GM12878 (cell line): ENCODE results near the gene MTHFD2. TPM values are rescaled to one million over a fixed set of nuclear protein-coding genes. Genes with fewer than 3 reads are reported as not detected.

Source experiments
- ATAC-seq: fragments of 200-7000 bp; cut with Tn5 transposase; 3 replicates; pipeline ENCODE4 v1.9.1; 2020; ENCODE audit warnings: mild to moderate bottlenecking, moderate library complexity
- BruUV-seq: library from RNA; stranded (reverse); fragments of 400-500 nt; replicated peaks from 2 replicates; lab custom pipeline; 2021; lab: Mats Ljungman, UMichigan
- CTCF ChIA-PET: fragments of 300-600 bp; sonication (Branson Sonifier 250); formaldehyde crosslinking; extraction: SDS; loops from one replicate; lab custom pipeline; 2021; ENCODE audit warnings: inconsistent platforms; lab: Yijun Ruan, JAX
- POLR2A ChIA-PET: fragments of 350-600 bp; formaldehyde crosslinking; extraction: SDS; loops from one replicate; lab custom pipeline; 2021; ENCODE audit warnings: inconsistent platforms; lab: Charles Lee
- RAD21 ChIA-PET: fragments of 300-600 bp; sonication (Branson Sonifier 250); formaldehyde crosslinking; loops from one replicate; lab custom pipeline; 2023; ENCODE audit warnings: antibody characterized with exemption; ENCODE audit not compliant: unreplicated experiment; lab: Charles Lee
- SMC1A ChIA-PET: fragments of 300-600 bp; sonication (Branson Sonifier 250); formaldehyde crosslinking; loops from one replicate; lab custom pipeline; 2023; ENCODE audit not compliant: unreplicated experiment, uncharacterized antibody; lab: Charles Lee
- DNase-seq: peaks from one replicate; pipeline ENCODE4 v3.0.0-alpha.2; 2011; ENCODE audit warnings: low read depth, low spot score
- FAIRE-seq: peaks from 3 replicates; lab custom pipeline; 2011; peaks lifted over from hg19 to GRCh38; lab: Jason Lieb, UNC
- H2AFZ ChIP-seq: 2 replicates; pipeline ENCODE4 v1.6.0; 2011; ENCODE audit warnings: low read depth, low read length, control low read depth; ENCODE audit not compliant: control insufficient read depth
- H3K27ac ChIP-seq: 2 replicates; pipeline ENCODE4 v1.5.1; 2011; ENCODE audit warnings: control low read depth; ENCODE audit not compliant: control insufficient read depth, insufficient read depth
- H3K27me3 ChIP-seq, 2 experiments: replicated peaks in 1 of 2; 2 replicates each; pipeline versions ENCODE4 v1.6.0 to v1.6.1; 2011; ENCODE audit warnings: low read length in 1 of 2; ENCODE audit not compliant: control insufficient read depth in 2 of 2, insufficient read depth in 2 of 2
- H3K36me3 ChIP-seq, 2 experiments: 2 replicates each; pipeline ENCODE4 v1.5.1; 2011; ENCODE audit warnings: low read length in 1 of 2; ENCODE audit not compliant: control insufficient read depth in 2 of 2, insufficient read depth in 2 of 2
- H3K4me1 ChIP-seq: 2 replicates; pipeline ENCODE4 v1.6.1; 2011; ENCODE audit warnings: mild to moderate bottlenecking, low read length, moderate library complexity, mixed read lengths; ENCODE audit not compliant: control insufficient read depth, insufficient read depth
- H3K4me2 ChIP-seq: 2 replicates; pipeline ENCODE4 v1.6.0; 2011; ENCODE audit warnings: control low read depth; ENCODE audit not compliant: control insufficient read depth, insufficient read depth
- H3K4me3 ChIP-seq: fragments of 200-600 bp; sonication (generic); 2 replicates; pipeline ENCODE4 v1.5.1; 2016
- H3K79me2 ChIP-seq: 2 replicates; pipeline ENCODE4 v1.6.0; 2011; ENCODE audit warnings: low read length; ENCODE audit not compliant: control insufficient read depth, insufficient read depth
- H3K9ac ChIP-seq: 2 replicates; pipeline ENCODE4 v1.8.0; 2011; ENCODE audit warnings: low read length, control low read depth, mixed read lengths; ENCODE audit not compliant: control insufficient read depth, insufficient read depth
- H3K9me3 ChIP-seq: replicated peaks from 3 replicates; pipeline ENCODE4 v1.5.1; 2011; ENCODE audit warnings: mild to moderate bottlenecking, low read length; ENCODE audit not compliant: control insufficient read depth, insufficient read depth
- H4K20me1 ChIP-seq: 2 replicates; pipeline ENCODE4 v1.6.0; 2011; ENCODE audit not compliant: control insufficient read depth, insufficient read depth
- BMI1 ChIP-seq: fragments of 450-650 bp; IDR thresholded peaks from 2 replicates; pipeline ENCODE4 v1.6.1; 2016; ENCODE audit warnings: mild to moderate bottlenecking, moderate library complexity, borderline replicate concordance
- CEBPB ChIP-seq, 2 experiments: fragments of 150-350 bp in 1 of 2; IDR thresholded peaks; 2 replicates each; pipeline ENCODE4 v1.6.1; 2012 to 2014; ENCODE audit warnings: low read depth in 2 of 2, low read length in 2 of 2, borderline replicate concordance in 1 of 2, inconsistent platforms in 1 of 2
- E2F4 ChIP-seq: IDR thresholded peaks from 2 replicates; pipeline ENCODE4 v1.6.1; 2012; ENCODE audit warnings: low read depth, low read length, improper control_type of control experiment
- HDGF ChIP-seq: fragments of 450-650 bp; IDR thresholded peaks from 2 replicates; pipeline ENCODE4 v1.6.1; 2016; ENCODE audit warnings: antibody characterized with exemption
- MXI1 ChIP-seq: fragments of 150-350 bp; IDR thresholded peaks from 2 replicates; pipeline ENCODE4 v1.6.1; 2011; ENCODE audit warnings: low read depth, mild to moderate bottlenecking, inconsistent platforms, low read length, improper control_type of control experiment
- NR2F1 ChIP-seq: fragments of 450-650 bp; conservative IDR thresholded peaks from 2 replicates; pipeline ENCODE4 v1.6.1; 2017; ENCODE audit warnings: mild to moderate bottlenecking
- RAD51 ChIP-seq: fragments of 450-650 bp; IDR thresholded peaks from 2 replicates; pipeline ENCODE4 v1.6.1; 2016; ENCODE audit warnings: moderate library complexity, mild to moderate bottlenecking, inconsistent platforms
- RCOR1 ChIP-seq: conservative IDR thresholded peaks from 2 replicates; pipeline ENCODE4 v1.6.1; 2012; ENCODE audit warnings: low read depth, low read length, improper control_type of control experiment
- RUNX3 ChIP-seq: IDR thresholded peaks from 2 replicates; pipeline ENCODE4 v1.6.1; 2012; ENCODE audit warnings: low read length, inconsistent platforms
- SPI1 ChIP-seq: IDR thresholded peaks from 2 replicates; pipeline ENCODE4 v1.6.1; 2011; ENCODE audit warnings: low read depth, mild to moderate bottlenecking, low read length, moderate library complexity, borderline replicate concordance; ENCODE audit not compliant: insufficient read depth
- ZNF207 ChIP-seq: fragments of 450-650 bp; IDR thresholded peaks from 2 replicates; pipeline ENCODE4 v1.6.1; 2014; ENCODE audit warnings: antibody characterized with exemption, mild to moderate bottlenecking, borderline replicate concordance
- ZZZ3 ChIP-seq: IDR thresholded peaks from 2 replicates; pipeline ENCODE4 v1.6.1; 2011; ENCODE audit warnings: low read depth; ENCODE audit not compliant: control insufficient read depth, insufficient read length
- WGBS: methylation state at CpG from one replicate; pipeline ENCODE4 v1.1.6; 2016; ENCODE audit warnings: low lambda C conversion rate; ENCODE audit not compliant: insufficient replicate concordance, insufficient coverage; ENCODE audit errors: missing lambda C conversion rate; 5-methylcytosine and 5-hydroxymethylcytosine counted together
- in situ Hi-C: fragments of 300-500 bp; cut with MboI; formaldehyde crosslinking; loops from 9 replicates; pipeline ENCODE4 v1.14.3; 2018; ENCODE audit warnings: mixed read lengths
- intact Hi-C: fragments of 100-400 bp; cut with micrococcal nuclease; formaldehyde crosslinking; loops from one replicate; pipeline ENCODE4 v1.14.2; 2022; ENCODE audit not compliant: unreplicated experiment
- polyA plus RNA-seq, 11 experiments: library from polyadenylated mRNA; depleted of rRNA in 4 of 11; unstranded in 6 of 11; stranded (reverse) in 5 of 11; fragments of >200 nt; fragmentation: Nextera tagmentation in 4 of 11; fragmentation: Illumina TruSeq in 1 of 11; extraction: Ambion mirVana in 4 of 11; extraction: Trizol in 1 of 11; gene quantifications; 1 replicate in 1 of 11; 2 replicates in 10 of 11; pipeline versions ENCODE4 v1.2.1 to v1.2.3, GENCODE V29; 2011 to 2016; ENCODE audit warnings: inconsistent platforms in 2 of 11, missing spikeins in 2 of 11, low read depth in 1 of 11
- total RNA-seq, 4 experiments: library from RNA; depleted of rRNA in 3 of 4; stranded (reverse); fragments of >200 nt in 3 of 4; fragmentation: Illumina TruSeq in 1 of 4; extraction: Trizol in 1 of 4; gene quantifications; 2 replicates each; pipeline versions ENCODE4 v1.2.1 to v1.2.3, GENCODE V29; 2013 to 2021

The MTHFD2 gene
- total and polyA plus RNA-seq, 10 of the 15 experiments (the other 5 are each of a cell fraction or from before 2014, with no cell fraction given), result 128 to 292 (median 150) TPM

- no TSS peak for BruUV-seq
- Histone ChIP-seq H3K4me2 (no peak overlapping the region), H3K27ac (no peak overlapping the region), H3K9me3 (no peaks in the 10 kb centered on the region), H3K79me2 (no peaks in the 10 kb centered on the region), H3K9ac (no peak overlapping the region), H3K36me3 (no peaks in the 10 kb centered on the region), H2AFZ (no peak overlapping the region), H3K4me1 (no peaks in the 10 kb centered on the region), H3K4me3 (no peak overlapping the region), H3K27me3 (no peaks in the 10 kb centered on the region), H4K20me1 (no peaks in the 10 kb centered on the region)
- ChIA-PET RAD21 (interaction anchor here (0.6 to 2.5 kb wide), 2 partner anchors 71 to 852 kb away, joined by 3 to 8 read pairs; no protein-coding TSS in a partner anchor), POLR2A (no interaction called here), CTCF (interaction anchor here (0.7 to 3.1 kb wide), 4 partner anchors 10 to 127 kb away, joined by 3 to 15 read pairs (median 4); no protein-coding TSS in a partner anchor), SMC1A (interaction anchor here (0.9 kb wide), 1 partner anchor 14 kb away, joined by 3 read pairs; no protein-coding TSS in a partner anchor)
- in situ Hi-C loops, result no loop called here
- intact Hi-C loops, result no loop called here
- WGBS, result 0% methylated on average over 1 of the region's 1 CpG
- no peak for TF ChIP-seq HDGF
- no peak for TF ChIP-seq E2F4
- TF ChIP-seq BMI1, result no peak
- TF ChIP-seq CEBPB (IDR thresholded peaks at IDR 0.05; ENCODE audit: borderline replicate concordance in 1 of 2, low read depth in 2 of 2, low read length in 2 of 2), result no peak
- no peak for TF ChIP-seq SPI1
- no peak for TF ChIP-seq ZZZ3
- no peak for TF ChIP-seq ZNF207
- no peak for TF ChIP-seq RUNX3
- no peak for TF ChIP-seq RAD51
- TF ChIP-seq MXI1, result no peak
- TF ChIP-seq NR2F1, result no peak
- no peak for TF ChIP-seq RCOR1
- DNase-seq (no peak), FAIRE-seq (no peak), ATAC-seq (no peak)
Observed at GRCh38 chr2:74264281-74264680, 65.9 kb downstream of the MTHFD2 start.
